Stimulated activated CD8-positive, alpha-beta memory T cell treated with anti-CD3 and anti-CD28 coated beads, Interleukin-4, amount 100 ng/mL, for 4 hours (primary cell): ENCODE results near the gene CYP1A1.
"Not testable (repeated sequence)": the region's sequence is repeated elsewhere in the genome, so short reads cannot be mapped to it uniquely, and the experiment has no call there.

Experiments used
- DNase-seq, 2 donors: peaks; one replicate each; pipeline ENCODE4 v3.0.0-alpha.2; 2020; ENCODE audit warnings: low read depth in 2 of 2, low spot score in 1 of 2

CYP1A1 gene

GRCh38 chr15:74738239-74738638 lies 12.9 kb upstream of the CYP1A1 start:
- DNase-seq, result not testable (repeated sequence)

GRCh38 chr15:74735305-74735704 lies 10.0 kb upstream of the CYP1A1 start:
- DNase-seq, result no peak

- no peak for DNase-seq
Observed at GRCh38 chr15:74733269-74733668, 7.9 kb upstream of the CYP1A1 start.

- no peak for DNase-seq
Observed at GRCh38 chr15:74732846-74733245, 7.5 kb upstream of the CYP1A1 start.

GRCh38 chr15:74730619-74731316 lies 5.4 kb upstream of the CYP1A1 start:
- DNase-seq, result no peak

- not testable (repeated sequence) for DNase-seq
Observed at GRCh38 chr15:74729372-74729771, 4.0 kb upstream of the CYP1A1 start.

GRCh38 chr15:74728699-74729098 lies 3.4 kb upstream of the CYP1A1 start:
- DNase-seq, result not testable (repeated sequence)

- no peak for DNase-seq
Observed at GRCh38 chr15:74727727-74728126, 2.4 kb upstream of the CYP1A1 start.

- no peak for DNase-seq
Observed at GRCh38 chr15:74726774-74727164, 1.4 kb upstream of the CYP1A1 start.

- peak in 1 of 2 donors; percentile 18 for DNase-seq
Observed at GRCh38 chr15:74725845-74726773, 781 bp upstream of the CYP1A1 start.

GRCh38 chr15:74724570-74725224 lies 631 bp downstream of the CYP1A1 start:
- DNase-seq, result no peak

GRCh38 chr15:74723754-74724334 lies 1.5 kb downstream of the CYP1A1 start:
- DNase-seq, result no peak

GRCh38 chr15:74723187-74723586 lies 2.1 kb downstream of the CYP1A1 start:
- DNase-seq, result no peak

GRCh38 chr15:74722591-74722990 lies 2.7 kb downstream of the CYP1A1 start:
- DNase-seq, result no peak

GRCh38 chr15:74716651-74717050 lies 8.7 kb downstream of the CYP1A1 start:
- DNase-seq, result no peak

- no peak for DNase-seq
Observed at GRCh38 chr15:74712311-74712710, 13.0 kb downstream of the CYP1A1 start.

- no peak for DNase-seq
Observed at GRCh38 chr15:74710319-74711094, 14.8 kb downstream of the CYP1A1 start.

- DNase-seq, result no peak
Observed at GRCh38 chr15:74709892-74710291, 15.4 kb downstream of the CYP1A1 start.

GRCh38 chr15:74709011-74709410 lies 16.3 kb downstream of the CYP1A1 start:
- no peak for DNase-seq

- DNase-seq, result no peak
Observed at GRCh38 chr15:74696808-74697207, 28.5 kb downstream of the CYP1A1 start.

- no peak for DNase-seq
Observed at GRCh38 chr15:74696398-74696729, 29.0 kb downstream of the CYP1A1 start.
